ENCODE data around the gene LARGE1.

Gene LARGE1

DNA sequence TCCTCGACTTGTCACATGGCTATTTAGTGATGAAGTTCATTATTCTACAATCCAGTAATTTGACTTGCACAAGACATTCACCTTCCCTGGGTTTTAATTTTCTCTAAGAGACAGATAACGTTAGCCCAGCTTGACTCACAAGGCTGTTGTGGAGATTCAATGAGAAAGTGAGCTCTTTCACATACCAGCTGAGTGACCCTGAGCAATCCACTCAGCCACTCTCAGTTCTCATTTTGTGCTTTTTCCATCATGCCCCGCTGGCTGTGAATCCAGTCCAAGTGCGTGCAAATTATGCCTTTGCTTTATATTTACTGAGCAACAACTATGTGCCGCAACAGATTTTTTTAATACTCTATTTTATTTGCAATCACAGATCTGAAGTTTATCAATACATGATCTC, 176.5 kb downstream of the LARGE1 start:
- Histone ChIP-seq H2AK5ac (ENCODE audit: low read length) (no peak overlapping the region), H4K8ac (ENCODE audit: low read depth, low read length) (no peak overlapping the region), H3K79me2 (ENCODE audit: control insufficient read depth, insufficient read depth, low read length, poor library complexity) (no peaks in the 10 kb centered on the region), H3K14ac (ENCODE audit: low read length) (no peak overlapping the region), H3K27me3 (ENCODE audit: insufficient read depth, low read length) (no peaks in the 10 kb centered on the region), H3K4me2 (ENCODE audit: low read length) (no peak overlapping the region), H4K91ac (ENCODE audit: low read depth, low read length) (no peak overlapping the region), H3K79me1 (ENCODE audit: low read length) (no peaks in the 10 kb centered on the region), H3K4ac (ENCODE audit: low read depth, low read length) (no peak overlapping the region), H3K9ac (ENCODE audit: low read length) (no peak overlapping the region), H3K4me3 (ENCODE audit: low read depth, low read length) (no peak overlapping the region), H2BK120ac (ENCODE audit: insufficient read depth, low read length, poor library complexity) (no peak overlapping the region), H3K9me3 (ENCODE audit: insufficient read depth, low read depth, low read length) (peaks cover 2% of the 10 kb centered on the region), H3K4me1 (ENCODE audit: control insufficient read depth in 1 of 2, insufficient read depth in 2 of 2, low read length in 2 of 2) (no peaks in the 10 kb centered on the region), H2AFZ (ENCODE audit: insufficient read depth, low read length, poor library complexity) (no peak overlapping the region), H3K23ac (ENCODE audit: low read length) (no peak overlapping the region), H2BK12ac (ENCODE audit: low read length) (no peak overlapping the region), H2BK5ac (ENCODE audit: low read depth, low read length, poor library complexity) (no peak overlapping the region), H4K12ac (ENCODE audit: low read depth, low read length) (no peak overlapping the region), H3K27ac (ENCODE audit: low read depth, low read length) (no peak overlapping the region), H3K36me3 (ENCODE audit: control insufficient read depth in 1 of 2, insufficient read depth in 2 of 2, low read length in 2 of 2) (peaks cover 0 to 5% of the 10 kb centered on the region in 2 experiments), H3K18ac (ENCODE audit: low read length) (no peak overlapping the region)
- WGBS (ENCODE audit: extremely low coverage, insufficient coverage, insufficient read length), result no CpG with 5 or more reads among the region's 5 CpGs
- DNase-seq, result no peak

DNA sequence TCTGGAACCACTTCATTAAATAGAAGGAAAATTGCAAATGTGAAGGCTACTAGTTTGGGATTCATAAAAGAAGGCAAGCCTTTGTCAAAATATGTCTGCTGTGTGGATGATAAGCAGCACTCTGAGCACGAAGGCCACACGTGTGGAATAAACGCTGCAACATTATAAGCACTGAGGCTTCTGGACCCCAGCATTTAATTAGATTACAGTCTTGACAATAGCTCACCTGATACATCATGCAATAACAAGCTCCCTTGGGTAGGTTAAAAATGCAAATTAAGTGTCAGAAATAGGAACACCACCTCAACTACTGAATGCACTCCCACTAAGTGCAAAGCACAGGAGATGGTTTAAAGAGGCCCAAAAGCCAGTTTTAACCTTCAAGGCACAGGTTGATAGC, 179.3 kb downstream of the LARGE1 start:
- H3K79me2 ChIP-seq (ENCODE audit: control insufficient read depth, insufficient read depth, low read length, poor library complexity), result no peaks in the 10 kb centered on the region
- no CpG with 5 or more reads among the region's 3 CpGs for WGBS (ENCODE audit: extremely low coverage, insufficient coverage, insufficient read length)

DNA sequence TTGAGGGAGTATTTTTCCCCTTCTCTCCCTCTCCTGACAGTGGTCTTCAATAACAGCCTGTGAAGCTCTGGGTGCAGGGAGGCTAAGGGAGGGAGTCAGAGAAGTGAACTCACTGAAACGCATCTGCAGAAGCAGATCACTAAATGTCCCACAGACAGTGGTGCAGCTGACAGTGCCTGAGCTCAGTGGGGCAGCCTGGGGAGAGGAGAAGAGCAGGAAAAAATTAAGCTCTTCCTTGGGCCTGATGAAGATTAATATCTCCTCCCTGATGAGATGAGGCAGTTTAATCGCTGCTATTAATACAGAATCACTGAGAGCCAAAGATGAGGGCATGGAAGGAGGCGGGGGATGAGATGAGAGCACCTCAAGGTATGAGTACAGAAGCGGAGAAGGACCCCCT, 180.8 kb downstream of the LARGE1 start:
- WGBS (ENCODE audit: extremely low coverage, insufficient coverage, insufficient read length), result no CpG with 5 or more reads among the region's 4 CpGs

More for the DNA sequence above, 179.3 kb downstream of the LARGE1 start:
- Histone ChIP-seq H3K4me1 (ENCODE audit: control insufficient read depth in 1 of 2, insufficient read depth in 2 of 2, low read length in 2 of 2) (no peaks in the 10 kb centered on the region), H3K27me3 (ENCODE audit: insufficient read depth, low read length) (no peaks in the 10 kb centered on the region), H2BK12ac (ENCODE audit: low read length) (no peak overlapping the region), H3K4me2 (ENCODE audit: low read length) (no peak overlapping the region), H2BK120ac (ENCODE audit: insufficient read depth, low read length, poor library complexity) (no peak overlapping the region), H3K14ac (ENCODE audit: low read length) (no peak overlapping the region), H4K12ac (ENCODE audit: low read depth, low read length) (no peak overlapping the region), H3K4ac (ENCODE audit: low read depth, low read length) (no peak overlapping the region), H3K9ac (ENCODE audit: low read length) (no peak overlapping the region), H2AK5ac (ENCODE audit: low read length) (no peak overlapping the region), H3K79me1 (ENCODE audit: low read length) (no peaks in the 10 kb centered on the region), H3K36me3 (ENCODE audit: control insufficient read depth in 1 of 2, insufficient read depth in 2 of 2, low read length in 2 of 2) (peaks cover 0 to 5% of the 10 kb centered on the region in 2 experiments), H2AFZ (ENCODE audit: insufficient read depth, low read length, poor library complexity) (no peak overlapping the region), H2BK5ac (ENCODE audit: low read depth, low read length, poor library complexity) (no peak overlapping the region), H3K27ac (ENCODE audit: low read depth, low read length) (no peak overlapping the region), H3K9me3 (ENCODE audit: insufficient read depth, low read depth, low read length) (peaks cover 2% of the 10 kb centered on the region), H3K23ac (ENCODE audit: low read length) (no peak overlapping the region), H3K18ac (ENCODE audit: low read length) (no peak overlapping the region), H4K91ac (ENCODE audit: low read depth, low read length) (no peak overlapping the region), H4K8ac (ENCODE audit: low read depth, low read length) (no peak overlapping the region), H3K4me3 (ENCODE audit: low read depth, low read length) (no peak overlapping the region)
- DNase-seq, result no peak

DNA sequence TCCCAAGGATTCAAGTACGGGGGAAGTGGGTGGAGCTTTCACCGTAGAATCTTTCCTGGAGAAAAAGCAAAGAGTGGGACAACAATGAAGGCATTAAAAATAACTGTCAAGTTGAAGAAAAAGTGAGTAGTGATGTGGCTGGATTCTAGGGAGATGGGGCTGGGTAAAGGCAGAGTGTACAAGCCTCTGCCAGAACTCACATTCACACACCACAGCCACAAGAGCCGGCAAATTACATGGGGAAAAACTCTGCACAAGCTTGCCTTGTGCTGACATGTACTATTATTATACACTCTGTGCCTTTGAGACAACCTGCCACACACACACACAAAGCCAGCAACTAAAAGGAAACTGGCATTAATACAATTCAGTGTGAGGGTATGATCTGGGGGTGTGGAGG, 182.6 kb downstream of the LARGE1 start:
- Histone ChIP-seq H3K4me3 (ENCODE audit: low read depth, low read length) (no peak overlapping the region), H3K9me3 (ENCODE audit: insufficient read depth, low read depth, low read length) (peaks cover 2% of the 10 kb centered on the region), H3K4me1 (ENCODE audit: control insufficient read depth in 1 of 2, insufficient read depth in 2 of 2, low read length in 2 of 2) (no peaks in the 10 kb centered on the region), H2BK12ac (ENCODE audit: low read length) (no peak overlapping the region), H4K91ac (ENCODE audit: low read depth, low read length) (no peak overlapping the region), H3K9ac (ENCODE audit: low read length) (no peak overlapping the region), H4K12ac (ENCODE audit: low read depth, low read length) (no peak overlapping the region), H2BK120ac (ENCODE audit: insufficient read depth, low read length, poor library complexity) (no peak overlapping the region), H2BK5ac (ENCODE audit: low read depth, low read length, poor library complexity) (no peak overlapping the region), H3K79me1 (ENCODE audit: low read length) (no peaks in the 10 kb centered on the region), H3K18ac (ENCODE audit: low read length) (no peak overlapping the region), H3K4me2 (ENCODE audit: low read length) (no peak overlapping the region), H3K4ac (ENCODE audit: low read depth, low read length) (no peak overlapping the region), H3K14ac (ENCODE audit: low read length) (no peak overlapping the region), H3K27me3 (ENCODE audit: insufficient read depth, low read length) (no peaks in the 10 kb centered on the region), H3K23ac (ENCODE audit: low read length) (no peak overlapping the region), H3K36me3 (ENCODE audit: control insufficient read depth in 1 of 2, insufficient read depth in 2 of 2, low read length in 2 of 2) (no peaks in the 10 kb centered on the region), H2AFZ (ENCODE audit: insufficient read depth, low read length, poor library complexity) (no peak overlapping the region), H2AK5ac (ENCODE audit: low read length) (no peak overlapping the region), H3K27ac (ENCODE audit: low read depth, low read length) (no peak overlapping the region), H3K79me2 (ENCODE audit: control insufficient read depth, insufficient read depth, low read length, poor library complexity) (no peaks in the 10 kb centered on the region), H4K8ac (ENCODE audit: low read depth, low read length) (no peak overlapping the region)
- WGBS (ENCODE audit: extremely low coverage, insufficient coverage, insufficient read length), result no CpG with 5 or more reads among the region's 3 CpGs
- no peak for DNase-seq

More for the DNA sequence above, 180.8 kb downstream of the LARGE1 start:
- no peak overlapping the region for H2BK12ac ChIP-seq (ENCODE audit: low read length)
- no peak overlapping the region for H3K23ac ChIP-seq (ENCODE audit: low read length)
- no peak overlapping the region for H4K8ac ChIP-seq (ENCODE audit: low read depth, low read length)
- H3K4me2 ChIP-seq (ENCODE audit: low read length), result no peak overlapping the region
- H3K79me2 ChIP-seq (ENCODE audit: control insufficient read depth, insufficient read depth, low read length, poor library complexity), result no peaks in the 10 kb centered on the region
- no peak overlapping the region for H3K18ac ChIP-seq (ENCODE audit: low read length)
- no peak overlapping the region for H2BK120ac ChIP-seq (ENCODE audit: insufficient read depth, low read length, poor library complexity)
- H3K9ac ChIP-seq (ENCODE audit: low read length), result no peak overlapping the region
- DNase-seq, result no peak
- H2AK5ac ChIP-seq (ENCODE audit: low read length), result no peak overlapping the region
- no peaks in the 10 kb centered on the region for H3K27me3 ChIP-seq (ENCODE audit: insufficient read depth, low read length)
- H4K91ac ChIP-seq (ENCODE audit: low read depth, low read length), result no peak overlapping the region
- no peaks in the 10 kb centered on the region for H3K79me1 ChIP-seq (ENCODE audit: low read length)
- no peak overlapping the region for H3K14ac ChIP-seq (ENCODE audit: low read length)
- no peak overlapping the region for H3K4me3 ChIP-seq (ENCODE audit: low read depth, low read length)
- H3K27ac ChIP-seq (ENCODE audit: low read depth, low read length), result no peak overlapping the region
- H3K36me3 ChIP-seq (ENCODE audit: control insufficient read depth in 1 of 2, insufficient read depth in 2 of 2, low read length in 2 of 2), result peaks cover 0 to 2% of the 10 kb centered on the region in 2 experiments
- H2BK5ac ChIP-seq (ENCODE audit: low read depth, low read length, poor library complexity), result no peak overlapping the region
- H2AFZ ChIP-seq (ENCODE audit: insufficient read depth, low read length, poor library complexity), result no peak overlapping the region
- no peak overlapping the region for H3K4ac ChIP-seq (ENCODE audit: low read depth, low read length)
- H4K12ac ChIP-seq (ENCODE audit: low read depth, low read length), result no peak overlapping the region
- no peaks in the 10 kb centered on the region for H3K4me1 ChIP-seq (ENCODE audit: control insufficient read depth in 1 of 2, insufficient read depth in 2 of 2, low read length in 2 of 2)
- H3K9me3 ChIP-seq (ENCODE audit: insufficient read depth, low read depth, low read length), result peaks cover 2% of the 10 kb centered on the region
